LHCN-M2 (cell line): ENCODE measurements around the gene CAMK2N1. TPM values are rescaled to one million over a fixed set of nuclear protein-coding genes. Genes with fewer than 3 reads are reported as not detected.
"Not testable (repeated sequence)": the region's sequence is repeated elsewhere in the genome, so short reads cannot be mapped to it uniquely, and the experiment has no call there.

ENCODE experiments used
- DNase-seq: peaks from one replicate; pipeline ENCODE4 v3.0.0-alpha.2; 2012; ENCODE audit warnings: low read depth
- total RNA-seq: library from RNA; depleted of rRNA; stranded (reverse); fragments of >200 nt; gene quantifications from 2 replicates; pipeline ENCODE4 v1.2.3, GENCODE V29; 2014

The CAMK2N1 gene
- total RNA-seq, 1 experiment from 2014 or later: 31.2 TPM

GRCh38 chr1:20496725-20497383, 10.8 kb upstream of the CAMK2N1 start:
- not testable (repeated sequence) for DNase-seq

- peak; percentile 82 for DNase-seq
These were observed 10.2 kb upstream of the CAMK2N1 start for GRCh38 chr1:20496241-20496661.

GRCh38 chr1:20495661-20496060, 9.7 kb upstream of the CAMK2N1 start:
- DNase-seq: no peak

GRCh38 chr1:20494609-20495311, 8.8 kb upstream of the CAMK2N1 start:
- DNase-seq: peak; percentile 92

- DNase-seq: peak; percentile 96
These were observed 8.0 kb upstream of the CAMK2N1 start for GRCh38 chr1:20493839-20494608.

GRCh38 chr1:20493309-20493708, 7.3 kb upstream of the CAMK2N1 start:
- DNase-seq: no peak

GRCh38 chr1:20492751-20493150, 6.7 kb upstream of the CAMK2N1 start:
- DNase-seq: no peak

GRCh38 chr1:20491866-20492265, 5.9 kb upstream of the CAMK2N1 start:
- no peak for DNase-seq

- no peak for DNase-seq
These were observed 5.2 kb upstream of the CAMK2N1 start for GRCh38 chr1:20491178-20491577.

GRCh38 chr1:20487236-20487590, 1.2 kb upstream of the CAMK2N1 start:
- no peak for DNase-seq

GRCh38 chr1:20486457-20487235, 636 bp upstream of the CAMK2N1 start:
- peak; percentile 65 for DNase-seq

GRCh38 chr1:20484519-20485462, 1.2 kb downstream of the CAMK2N1 start:
- no peak for DNase-seq

- peak; percentile 34 for DNase-seq
These were observed 2.0 kb downstream of the CAMK2N1 start for GRCh38 chr1:20483833-20484518.

GRCh38 chr1:20483098-20483832, 2.7 kb downstream of the CAMK2N1 start:
- DNase-seq: no peak

GRCh38 chr1:20481643-20482498, 4.1 kb downstream of the CAMK2N1 start:
- no peak for DNase-seq

- DNase-seq: no peak
These were observed 4.9 kb downstream of the CAMK2N1 start for GRCh38 chr1:20480951-20481617.

- no peak for DNase-seq
These were observed 5.6 kb downstream of the CAMK2N1 start for GRCh38 chr1:20480243-20480944.
